ENCODE results near the gene STIMATE.

DNA sequence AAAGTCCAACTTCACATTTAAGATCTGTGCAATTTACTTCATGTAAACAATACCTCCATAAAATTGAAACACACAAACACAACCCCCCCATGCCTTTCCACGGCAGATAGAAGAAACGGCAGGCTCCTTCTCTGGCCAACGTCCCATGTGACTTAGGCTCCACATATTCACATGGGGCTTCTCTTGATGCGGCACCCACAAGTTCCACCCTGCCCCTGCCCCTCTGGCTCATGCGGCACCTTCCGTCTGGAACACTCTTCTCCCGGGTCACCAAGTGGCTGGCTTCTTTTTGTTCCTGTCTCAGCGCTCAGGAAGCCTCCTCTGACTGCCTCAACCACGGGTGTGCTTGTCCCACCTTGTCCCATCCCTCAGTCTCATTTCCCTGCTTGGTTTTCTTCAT lies 25.6 kb downstream of the STIMATE start:
- no peak for TF ChIP-seq POLR2A (IDR thresholded peaks at IDR 0.05)
- TF ChIP-seq, protein P1, sequence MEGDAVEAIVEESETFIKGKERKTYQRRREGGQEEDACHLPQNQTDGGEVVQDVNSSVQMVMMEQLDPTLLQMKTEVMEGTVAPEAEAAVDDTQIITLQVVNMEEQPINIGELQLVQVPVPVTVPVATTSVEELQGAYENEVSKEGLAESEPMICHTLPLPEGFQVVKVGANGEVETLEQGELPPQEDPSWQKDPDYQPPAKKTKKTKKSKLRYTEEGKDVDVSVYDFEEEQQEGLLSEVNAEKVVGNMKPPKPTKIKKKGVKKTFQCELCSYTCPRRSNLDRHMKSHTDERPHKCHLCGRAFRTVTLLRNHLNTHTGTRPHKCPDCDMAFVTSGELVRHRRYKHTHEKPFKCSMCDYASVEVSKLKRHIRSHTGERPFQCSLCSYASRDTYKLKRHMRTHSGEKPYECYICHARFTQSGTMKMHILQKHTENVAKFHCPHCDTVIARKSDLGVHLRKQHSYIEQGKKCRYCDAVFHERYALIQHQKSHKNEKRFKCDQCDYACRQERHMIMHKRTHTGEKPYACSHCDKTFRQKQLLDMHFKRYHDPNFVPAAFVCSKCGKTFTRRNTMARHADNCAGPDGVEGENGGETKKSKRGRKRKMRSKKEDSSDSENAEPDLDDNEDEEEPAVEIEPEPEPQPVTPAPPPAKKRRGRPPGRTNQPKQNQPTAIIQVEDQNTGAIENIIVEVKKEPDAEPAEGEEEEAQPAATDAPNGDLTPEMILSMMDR (IDR thresholded peaks at IDR 0.05), result no peak
